Measurements from ENCODE around the gene MCM3AP.
"Not testable (repeated sequence)": the region's sequence is repeated elsewhere in the genome, so short reads cannot be mapped to it uniquely, and the experiment has no call there.

The MCM3AP gene

DNA sequence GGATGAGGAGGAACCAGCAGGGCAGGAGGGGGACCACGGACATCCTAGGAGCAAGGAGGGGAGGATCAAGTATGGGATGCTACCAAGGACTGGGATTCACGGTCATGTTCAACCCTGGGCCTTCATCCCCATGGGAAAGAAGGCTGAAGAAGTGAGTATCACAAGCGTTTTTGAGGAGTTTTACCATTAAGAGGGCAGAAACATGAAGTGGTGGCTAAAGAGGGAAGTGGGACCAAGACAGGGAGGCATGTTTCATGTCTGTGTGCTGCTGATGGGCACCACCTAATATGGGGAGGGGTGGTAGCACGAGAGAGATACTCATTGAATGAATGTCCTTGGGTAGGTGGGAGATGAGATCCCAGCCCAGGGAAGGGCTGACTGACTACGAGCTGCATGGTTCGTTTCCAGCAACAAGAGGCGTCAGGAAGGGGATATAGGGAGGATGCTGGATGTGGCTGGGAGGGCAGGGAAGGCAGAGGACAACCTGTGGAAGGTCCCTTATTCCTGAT lies 45.5 kb downstream of the MCM3AP start:
- DNase-seq: no peak

DNA sequence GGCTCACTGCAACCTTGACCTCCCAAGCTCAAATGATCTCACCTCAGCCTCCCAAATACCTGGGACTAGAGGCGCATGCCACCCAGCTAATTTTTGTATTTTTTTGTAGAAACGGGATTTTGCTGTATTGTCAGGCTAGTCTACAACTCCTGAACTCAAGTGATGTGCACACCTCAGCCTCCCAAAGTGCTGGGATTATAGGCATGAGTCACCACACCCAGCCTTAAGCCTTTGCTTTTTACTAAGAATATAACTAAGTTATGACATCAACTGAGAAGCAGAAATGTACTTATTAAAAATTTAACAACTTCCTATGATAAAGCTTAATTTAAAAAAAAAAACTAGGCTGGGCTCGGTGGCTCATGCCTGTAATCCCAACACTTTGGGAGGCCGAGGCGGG lies 47.9 kb downstream of the MCM3AP start:
- DNase-seq: no peak

- DNase-seq: no peak
These were observed 50.9 kb downstream of the MCM3AP start for GRCh38 chr21:46234436-46234950.

DNA sequence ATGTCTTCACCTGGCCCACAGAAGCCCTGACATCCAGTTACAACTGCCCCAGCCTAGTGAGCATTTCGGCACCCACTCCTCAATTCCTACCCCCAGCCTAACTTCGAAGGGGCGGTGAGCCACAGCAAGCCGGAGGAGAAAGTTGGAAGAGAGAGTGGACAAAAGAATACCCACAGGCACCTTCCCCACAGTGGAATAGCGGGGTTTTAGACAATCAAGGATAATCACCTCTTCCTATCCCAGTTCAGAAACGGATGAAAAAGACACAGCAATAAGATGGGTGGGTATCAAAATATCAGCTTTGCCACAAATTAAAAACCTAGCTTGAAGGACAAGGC lies 55.5 kb downstream of the MCM3AP start:
- DNase-seq: no peak

DNA sequence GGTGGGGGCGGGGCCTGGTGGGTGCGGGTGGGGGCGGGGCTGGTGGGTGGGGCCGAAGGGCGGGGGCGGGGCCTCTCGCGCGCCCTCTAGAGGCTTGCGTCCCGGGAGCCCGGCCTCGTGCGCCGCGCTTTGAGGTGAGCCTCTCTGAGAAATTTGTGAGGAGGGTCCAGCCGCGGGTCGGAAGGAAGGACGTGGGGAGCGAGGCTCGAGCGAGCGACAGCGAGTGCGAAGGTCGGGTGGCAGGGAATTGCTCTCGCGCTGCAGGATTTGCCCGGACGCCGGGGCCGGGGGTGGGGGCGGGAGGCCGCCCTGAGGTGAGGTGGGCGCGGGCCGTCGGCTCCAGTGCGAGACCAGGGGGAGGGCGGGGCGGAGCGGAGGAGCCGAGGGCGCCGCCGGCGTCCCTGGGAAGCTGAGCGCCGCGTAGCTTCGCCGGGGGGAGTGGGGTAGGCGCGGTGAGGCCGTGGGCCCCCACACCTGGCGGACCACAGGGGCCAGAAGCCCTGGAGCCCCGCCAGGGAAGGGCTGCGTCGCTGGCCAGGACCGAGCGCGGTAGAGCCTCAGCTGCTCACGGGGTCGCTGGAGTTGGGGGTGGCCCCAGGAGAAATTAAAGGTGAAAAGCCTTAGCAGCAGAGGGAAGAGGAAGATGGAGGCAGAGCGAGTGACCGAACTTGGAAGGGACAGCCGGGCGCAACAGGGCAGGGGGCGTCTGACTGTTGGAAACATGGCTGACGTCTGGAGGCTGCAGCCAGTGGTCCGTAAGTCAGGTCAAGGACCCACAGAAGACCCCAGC lies 56.1 kb downstream of the MCM3AP start:
- DNase-seq: no peak

GRCh38 chr21:46228345-46229051 lies 56.9 kb downstream of the MCM3AP start, which contains the start of gene LSS:
LSS (minus strand) TSS chr21:46228774; CDS start chr21:46228745, 29 bp downstream.
- DNase-seq: peak; percentile 98

DNA sequence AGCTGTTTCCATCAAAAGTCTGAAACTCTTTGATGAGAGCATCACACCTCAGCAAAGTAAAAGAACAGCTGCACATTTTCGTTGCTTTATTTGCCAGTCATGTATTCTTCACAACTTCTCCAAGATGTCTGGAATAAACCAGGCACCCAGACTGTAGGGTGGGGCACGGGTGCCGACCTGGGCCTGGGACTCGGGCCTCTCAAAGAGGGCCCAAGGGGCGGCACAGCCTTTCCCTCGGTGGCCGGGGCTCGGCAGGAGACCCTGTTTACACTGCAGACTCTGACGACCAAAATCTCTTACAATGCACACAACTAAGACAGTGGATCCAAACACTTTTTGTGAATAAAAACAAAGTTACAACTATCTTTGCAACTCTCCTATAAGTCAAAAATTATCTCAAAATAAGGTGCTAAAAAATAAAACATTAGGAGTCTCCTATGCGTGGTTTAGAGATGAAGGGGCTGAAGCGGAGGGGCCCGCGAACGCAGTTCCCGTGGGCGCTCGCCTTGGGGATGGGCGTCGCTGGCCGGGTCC lies 57.5 kb downstream of the MCM3AP start:
- DNase-seq: no peak

DNA sequence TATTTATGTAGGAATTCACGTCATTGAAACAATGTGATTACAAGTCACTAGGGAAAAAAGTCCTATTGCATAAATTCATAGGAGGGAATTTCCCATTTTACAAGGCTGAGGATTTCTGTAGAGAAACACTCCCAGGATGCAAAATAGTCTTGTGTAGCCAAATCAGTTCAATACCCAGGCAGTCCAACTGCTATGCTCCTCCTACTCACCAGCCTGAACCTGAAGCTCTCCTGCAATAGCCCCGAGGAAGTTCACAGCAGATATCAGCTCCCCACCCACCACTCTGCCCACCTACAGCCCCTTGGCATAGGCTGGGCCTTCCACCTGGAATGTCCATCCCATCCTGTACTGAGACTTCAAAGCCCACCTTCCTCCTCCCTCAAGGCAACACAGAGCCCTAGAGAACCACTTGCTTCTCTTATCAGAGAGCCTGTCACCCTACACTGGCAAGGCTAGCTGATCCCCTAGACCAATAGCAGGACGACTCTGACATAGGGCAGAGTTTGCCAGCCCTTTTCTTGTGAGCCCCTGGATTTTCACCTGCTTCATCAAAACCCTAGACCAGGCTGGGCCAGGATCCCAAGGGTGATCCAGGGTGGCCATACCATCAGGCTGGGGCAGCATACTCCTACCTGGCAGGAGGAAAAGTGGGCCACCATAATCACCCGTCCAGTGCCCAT lies 58.4 kb downstream of the MCM3AP start:
- no peak for DNase-seq

GRCh38 chr21:46226146-46226545 lies 59.3 kb downstream of the MCM3AP start:
- no peak for DNase-seq

DNA sequence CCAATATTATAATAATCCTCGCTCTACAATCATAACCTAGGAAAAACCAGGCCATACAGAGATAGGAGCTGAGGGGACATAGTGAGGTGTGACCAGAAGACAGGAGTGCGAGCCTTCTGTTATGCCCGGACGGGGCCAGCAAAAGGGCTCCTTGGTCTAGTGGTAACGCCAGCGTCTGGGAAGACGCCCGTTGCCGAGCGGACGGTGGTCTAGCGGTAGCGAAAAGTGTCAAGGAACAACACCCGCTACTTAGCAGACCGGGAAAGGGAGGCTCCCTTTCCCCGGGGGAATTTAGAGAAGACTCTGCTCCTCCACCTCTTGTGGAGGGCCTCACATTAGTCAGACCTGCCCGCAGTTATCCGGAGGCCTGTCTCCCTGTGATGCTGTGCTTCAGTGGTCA lies 61.8 kb downstream of the MCM3AP start:
- DNase-seq: not testable (repeated sequence)

DNA sequence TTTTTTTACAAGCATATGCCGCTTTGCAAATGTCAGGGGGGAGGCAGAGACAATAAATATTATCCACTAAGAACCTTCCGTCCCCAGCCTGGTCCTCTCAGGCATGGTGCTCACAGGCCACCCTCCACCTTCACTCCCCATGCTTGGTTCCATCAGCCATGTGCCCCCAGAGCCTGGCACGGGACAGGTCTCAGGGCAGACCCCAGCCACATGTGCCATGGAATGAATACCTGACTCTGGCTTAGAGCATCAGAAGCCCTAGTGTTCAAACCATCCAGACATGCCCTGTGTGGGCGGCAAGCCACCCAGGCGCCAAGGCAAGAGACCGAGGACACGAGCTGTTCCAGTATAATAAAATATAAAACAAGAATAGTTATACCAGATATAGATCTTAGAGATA lies 62.2 kb downstream of the MCM3AP start:
- DNase-seq: no peak

GRCh38 chr21:46222436-46223116 lies 62.8 kb downstream of the MCM3AP start:
- no peak for DNase-seq

- no peak for DNase-seq
These were observed 63.6 kb downstream of the MCM3AP start for GRCh38 chr21:46221664-46222435.

- no peak for DNase-seq
These were observed 64.6 kb downstream of the MCM3AP start for GRCh38 chr21:46220847-46221246.

- no peak for DNase-seq
These were observed 65.1 kb downstream of the MCM3AP start for GRCh38 chr21:46220275-46220810.

DNA sequence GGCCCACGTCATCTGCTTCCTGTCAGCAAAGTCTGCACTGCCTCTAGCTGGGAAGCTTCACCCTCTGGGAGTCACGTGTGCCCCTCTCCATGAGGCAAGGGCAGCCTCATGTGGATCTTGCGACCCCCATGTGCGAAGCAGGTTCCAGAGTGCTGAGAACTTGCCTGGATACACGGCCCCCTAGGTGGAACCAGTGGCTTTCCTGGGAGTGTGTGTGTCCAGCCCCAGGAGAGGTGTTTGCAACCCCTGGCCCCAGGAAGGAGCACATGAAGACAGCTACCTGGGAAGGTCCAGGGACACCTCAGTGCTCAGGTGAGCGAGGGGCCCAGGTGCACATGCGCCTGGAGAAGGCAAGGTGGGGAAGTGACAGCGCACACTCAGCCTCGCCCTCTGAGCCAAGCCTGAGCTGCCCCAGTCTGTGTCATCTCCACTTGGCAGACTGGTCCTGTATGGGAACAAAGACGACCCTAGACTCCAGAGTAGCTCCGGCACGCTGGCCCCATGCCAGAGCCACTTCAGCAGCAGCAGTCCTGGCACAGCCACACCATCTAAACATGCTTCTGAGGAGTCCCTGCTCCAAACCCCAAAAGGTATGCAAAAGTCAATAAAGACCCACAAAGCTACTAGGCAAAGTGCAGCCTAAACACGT lies 65.7 kb downstream of the MCM3AP start:
- no peak for DNase-seq

- DNase-seq: no peak
These were observed 66.4 kb downstream of the MCM3AP start for GRCh38 chr21:46218906-46219590.

DNA sequence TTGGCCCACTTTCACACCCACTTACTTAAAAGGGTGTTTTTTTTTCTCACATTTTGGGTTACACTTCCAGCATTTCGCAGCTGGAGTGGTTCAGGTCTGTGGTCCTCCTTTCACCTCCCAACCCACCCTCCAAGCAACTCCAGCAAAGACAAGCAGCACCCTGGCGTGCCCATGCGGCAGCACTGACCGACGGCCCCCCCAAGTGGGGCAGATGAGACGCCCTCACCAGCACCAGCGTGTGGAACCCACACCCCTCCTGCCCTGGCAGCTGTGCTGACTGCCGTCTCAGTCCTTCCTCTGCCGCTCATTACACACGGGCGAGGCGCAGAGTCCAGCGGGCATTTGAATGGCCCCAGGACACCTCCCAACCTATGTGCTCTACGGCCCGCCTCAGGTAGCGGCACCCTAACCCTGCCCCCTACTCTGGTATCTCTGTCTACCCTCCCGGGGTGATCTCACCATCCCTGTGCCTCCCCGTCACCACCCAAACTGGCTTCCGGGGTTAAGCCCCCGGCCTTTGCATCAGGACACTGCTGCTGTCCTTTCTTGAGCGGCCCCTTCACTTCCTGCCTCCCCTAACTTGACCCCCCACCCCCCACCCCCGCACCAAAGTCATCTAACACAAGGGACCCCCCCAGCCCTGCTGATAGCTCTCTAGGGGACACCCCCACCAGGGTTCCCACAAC lies 67.8 kb downstream of the MCM3AP start:
- no peak for DNase-seq

- no peak for DNase-seq
These were observed 69.2 kb downstream of the MCM3AP start for GRCh38 chr21:46216132-46216747.
